Breast epithelium (tissue), 4 donors: ENCODE measurements around the gene FAM174C. TPM values are rescaled to one million over a fixed set of nuclear protein-coding genes. Genes with fewer than 3 reads are reported as not detected.

Experiments
- DNase-seq, 2 donors: peaks; one replicate each; pipeline ENCODE4 v3.0.0-alpha.2; 2019; ENCODE audit warnings: low spot score in 2 of 2
- H3K27ac ChIP-seq, 2 donors: fragments of 200-600 bp; sonication (generic) in 1 of 2; one replicate each; pipeline ENCODE4 v1.5.1; 2016 to 2019; ENCODE audit warnings: mild to moderate bottlenecking in 1 of 2
- H3K27me3 ChIP-seq, 2 donors: fragments of 200-600 bp; sonication (generic) in 1 of 2; one replicate each; pipeline versions ENCODE4 v1.5.1 to v1.6.0; 2017 to 2019; ENCODE audit warnings: control low read depth in 1 of 2, mild to moderate bottlenecking in 1 of 2
- H3K36me3 ChIP-seq: fragments of 200-600 bp; one replicate; pipeline ENCODE4 v1.5.1; 2019
- H3K4me1 ChIP-seq, 2 donors: fragments of 200-600 bp; sonication (generic); one replicate each; pipeline ENCODE4 v1.5.1; 2016 to 2019; ENCODE audit warnings: control low read depth in 1 of 2
- H3K4me3 ChIP-seq, 3 donors: fragments of 200-600 bp; sonication (generic); 1 replicate in 2 of 3; 2 replicates in 1 of 3; pipeline ENCODE4 v1.5.1; 2016 to 2019; ENCODE audit warnings: mild to moderate bottlenecking in 3 of 3, moderate library complexity in 2 of 3
- H3K9me3 ChIP-seq, 2 donors: fragments of 200-600 bp; sonication (generic) in 1 of 2; one replicate each; pipeline ENCODE4 v1.5.1; 2016 to 2019; ENCODE audit warnings: control low read depth in 1 of 2
- POLR2A ChIP-seq: fragments of 450-650 bp; IDR thresholded peaks from one replicate; pipeline ENCODE4 v1.6.1; 2016; ENCODE audit warnings: antibody characterized with exemption, mild to moderate bottlenecking, moderate library complexity
- POLR2AphosphoS5 ChIP-seq, 3 donors: sonication (generic); formaldehyde crosslinking; IDR thresholded peaks; one replicate each; pipeline ENCODE4 v1.6.1; 2017; ENCODE audit warnings: antibody characterized with exemption in 3 of 3
- intact Hi-C: fragments of 100-400 bp; cut with DNase I; formaldehyde crosslinking; loops from one replicate; pipeline ENCODE4 v1.15.1; 2023; ENCODE audit warnings: low total_unique reads
- total RNA-seq, 3 donors: library from RNA; depleted of rRNA; stranded (reverse); fragments of >200 nt; gene quantifications; one replicate each; pipeline ENCODE4 v1.1.0, GENCODE V29; 2016
- TF ChIP-seq, protein P1 (sequence below), 3 donors: fragments of 450-650 bp; IDR thresholded peaks; one replicate each; pipeline ENCODE4 v1.5.1; 2016 to 2017; ENCODE audit warnings: antibody characterized with exemption in 3 of 3, mild to moderate bottlenecking in 3 of 3, moderate library complexity in 3 of 3

The FAM174C gene
- total RNA-seq, 3 donors from 2014 or later = 43.9 to 60.6 (median 53.1) TPM

- H3K9me3 ChIP-seq = no peaks in the 10 kb centered on the region
- no peak for DNase-seq
- no peak overlapping the region for H3K4me3 ChIP-seq
- no peak for TF ChIP-seq POLR2AphosphoS5 (IDR thresholded peaks at IDR 0.05)
- no peak for TF ChIP-seq POLR2A
- TF ChIP-seq, protein P1, sequence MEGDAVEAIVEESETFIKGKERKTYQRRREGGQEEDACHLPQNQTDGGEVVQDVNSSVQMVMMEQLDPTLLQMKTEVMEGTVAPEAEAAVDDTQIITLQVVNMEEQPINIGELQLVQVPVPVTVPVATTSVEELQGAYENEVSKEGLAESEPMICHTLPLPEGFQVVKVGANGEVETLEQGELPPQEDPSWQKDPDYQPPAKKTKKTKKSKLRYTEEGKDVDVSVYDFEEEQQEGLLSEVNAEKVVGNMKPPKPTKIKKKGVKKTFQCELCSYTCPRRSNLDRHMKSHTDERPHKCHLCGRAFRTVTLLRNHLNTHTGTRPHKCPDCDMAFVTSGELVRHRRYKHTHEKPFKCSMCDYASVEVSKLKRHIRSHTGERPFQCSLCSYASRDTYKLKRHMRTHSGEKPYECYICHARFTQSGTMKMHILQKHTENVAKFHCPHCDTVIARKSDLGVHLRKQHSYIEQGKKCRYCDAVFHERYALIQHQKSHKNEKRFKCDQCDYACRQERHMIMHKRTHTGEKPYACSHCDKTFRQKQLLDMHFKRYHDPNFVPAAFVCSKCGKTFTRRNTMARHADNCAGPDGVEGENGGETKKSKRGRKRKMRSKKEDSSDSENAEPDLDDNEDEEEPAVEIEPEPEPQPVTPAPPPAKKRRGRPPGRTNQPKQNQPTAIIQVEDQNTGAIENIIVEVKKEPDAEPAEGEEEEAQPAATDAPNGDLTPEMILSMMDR (IDR thresholded peaks at IDR 0.05) = no peak
- H3K4me1 ChIP-seq = no peaks in the 10 kb centered on the region
- no peak overlapping the region for H3K27ac ChIP-seq
- intact Hi-C loops = loop anchor here (10.0 kb wide), 1 partner anchor 214 kb away; no protein-coding TSS in a partner anchor
- H3K36me3 ChIP-seq = peaks cover 9% of the 10 kb centered on the region
- no peaks in the 10 kb centered on the region for H3K27me3 ChIP-seq
Measured at GRCh38 chr19:1228161-1228957, 47.0 kb upstream of the FAM174C start.

DNA sequence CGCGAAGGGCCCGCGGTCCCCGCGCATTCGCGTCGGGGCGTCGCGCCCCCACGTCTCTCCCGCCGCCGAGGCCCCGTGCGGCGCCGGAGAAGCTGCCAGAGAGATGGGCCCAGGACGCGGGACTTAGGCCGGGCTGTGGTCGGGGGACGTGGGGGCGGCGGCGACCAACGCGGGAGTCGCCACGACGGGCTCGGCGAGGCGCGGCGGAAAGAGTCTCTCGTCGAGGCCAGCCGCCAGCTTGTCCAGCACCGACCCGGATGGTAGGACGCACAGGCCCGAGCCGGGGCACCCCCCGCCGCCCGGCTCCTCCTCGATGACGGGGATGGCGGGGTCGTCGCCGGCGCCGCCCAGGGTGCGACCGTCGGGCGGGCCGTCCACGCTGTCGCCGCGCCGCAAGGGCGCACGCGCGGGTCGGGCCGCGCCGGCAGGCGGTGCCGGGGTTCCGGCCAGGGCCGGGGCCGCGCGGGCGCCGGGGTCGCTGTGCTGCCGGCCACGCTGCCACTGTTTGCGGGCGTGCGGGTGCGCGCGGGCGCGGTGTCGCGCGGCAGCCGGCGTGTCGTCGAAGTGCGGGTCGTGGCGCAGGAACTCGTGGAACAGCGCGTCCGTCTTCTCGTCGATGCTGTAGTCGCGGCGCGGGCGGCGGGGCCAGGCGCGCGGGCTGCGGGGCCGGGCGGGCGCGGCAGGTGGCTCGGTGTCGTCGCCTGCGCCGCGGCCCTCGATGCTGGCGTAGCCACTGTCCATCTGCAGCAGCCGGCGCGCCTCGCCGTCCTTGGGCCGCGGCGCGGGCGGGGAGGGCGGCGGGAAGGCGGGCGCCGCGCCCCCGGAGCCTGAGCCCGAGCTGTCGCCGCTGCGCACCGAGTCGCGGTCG lies 46.0 kb upstream of the FAM174C start:
- Histone ChIP-seq H3K4me3 (no peak overlapping the region), H3K36me3 (peaks cover 9% of the 10 kb centered on the region), H3K27ac (no peak overlapping the region), H3K27me3 (no peaks in the 10 kb centered on the region), H3K4me1 (no peaks in the 10 kb centered on the region), H3K9me3 (no peaks in the 10 kb centered on the region)
- TF ChIP-seq POLR2A (no peak), POLR2AphosphoS5 (IDR thresholded peaks at IDR 0.05) (no peak)
- TF ChIP-seq, protein P1 (IDR thresholded peaks at IDR 0.05) = no peak
- intact Hi-C loops = loop anchor here (10.0 kb wide), 1 partner anchor 214 kb away; no protein-coding TSS in a partner anchor
- no peak for DNase-seq

- no peak for DNase-seq
- Histone ChIP-seq H3K36me3 (peaks cover 9% of the 10 kb centered on the region), H3K4me1 (no peaks in the 10 kb centered on the region), H3K27me3 (no peaks in the 10 kb centered on the region), H3K9me3 (no peaks in the 10 kb centered on the region), H3K4me3 (no peak overlapping the region), H3K27ac (no peak overlapping the region)
- intact Hi-C loops = loop anchor here (10.0 kb wide), 1 partner anchor 215 kb away; no protein-coding TSS in a partner anchor
- TF ChIP-seq, protein P1 (IDR thresholded peaks at IDR 0.05) = no peak
Measured at GRCh38 chr19:1229924-1230782, 45.2 kb upstream of the FAM174C start.

GRCh38 chr19:1230783-1231489 lies 44.4 kb upstream of the FAM174C start:
- H3K4me1 ChIP-seq = no peaks in the 10 kb centered on the region

More at GRCh38 chr19:1230783-1231489, 44.4 kb upstream of the FAM174C start:
- Histone ChIP-seq H3K4me3 (no peak overlapping the region), H3K27me3 (no peaks in the 10 kb centered on the region), H3K9me3 (no peaks in the 10 kb centered on the region), H3K36me3 (peaks cover 9% of the 10 kb centered on the region), H3K27ac (no peak overlapping the region)
- DNase-seq = no peak
- intact Hi-C loops = no loop called here
- TF ChIP-seq, protein P1 (IDR thresholded peaks at IDR 0.05) = no peak
- TF ChIP-seq POLR2A = no peak
- no peak for TF ChIP-seq POLR2AphosphoS5 (IDR thresholded peaks at IDR 0.05)
